Keratinocyte (primary cell): Measurements from ENCODE around the gene SLC23A2. TPM values are rescaled to one million over a fixed set of nuclear protein-coding genes. Genes with fewer than 3 reads are reported as not detected.

ENCODE experiments used
- DNase-seq: peaks from one replicate; pipeline ENCODE4 v3.0.0-alpha.2; 2011; ENCODE audit warnings: low read depth, missing footprints, low spot score
- FAIRE-seq: peaks from 2 replicates; lab custom pipeline; 2011; peaks lifted over from hg19 to GRCh38; lab: Jason Lieb, UNC
- H2AFZ ChIP-seq: 2 replicates; pipeline ENCODE4 v1.6.0; 2012; ENCODE audit warnings: low read length, control low read depth, inconsistent platforms; ENCODE audit not compliant: control insufficient read depth
- H3K27ac ChIP-seq: 2 replicates; pipeline ENCODE4 v1.5.1; 2011; ENCODE audit warnings: low read length; ENCODE audit not compliant: control insufficient read depth, insufficient read depth
- H3K27me3 ChIP-seq: 3 replicates; pipeline ENCODE4 v1.6.0; 2011; ENCODE audit warnings: low read length; ENCODE audit not compliant: control insufficient read depth, insufficient read depth; ENCODE audit errors: extremely low read depth
- H3K36me3 ChIP-seq, 2 experiments: 2 replicates in 1 of 2; 3 replicates in 1 of 2; pipeline ENCODE4 v1.5.1; 2011; ENCODE audit warnings: low read length in 2 of 2, mild to moderate bottlenecking in 1 of 2; ENCODE audit not compliant: control insufficient read depth in 2 of 2, insufficient read depth in 2 of 2; ENCODE audit errors: extremely low read depth in 1 of 2
- H3K4me1 ChIP-seq: 3 replicates; pipeline ENCODE4 v1.5.1; 2011; ENCODE audit warnings: low read length; ENCODE audit not compliant: control insufficient read depth, insufficient read depth; ENCODE audit errors: extremely low read depth
- H3K4me2 ChIP-seq: 3 replicates; pipeline ENCODE4 v1.6.0; 2011; ENCODE audit warnings: low read depth, low read length; ENCODE audit not compliant: control insufficient read depth, insufficient read depth; ENCODE audit errors: extremely low read depth
- H3K4me3 ChIP-seq, 3 experiments: fragments of 200-600 bp in 1 of 3; sonication (generic) in 1 of 3; 2 replicates in 2 of 3; 3 replicates in 1 of 3; pipeline ENCODE4 v1.5.1; 2011 to 2016; ENCODE audit warnings: low read length in 3 of 3, mild to moderate bottlenecking in 3 of 3, control low read depth in 2 of 3, inconsistent platforms in 1 of 3, low read depth in 1 of 3, mixed read lengths in 1 of 3, mixed run types in 1 of 3, moderate library complexity in 1 of 3; ENCODE audit not compliant: control insufficient read depth in 2 of 3, insufficient read depth in 2 of 3; ENCODE audit errors: extremely low read depth in 1 of 3
- H3K79me2 ChIP-seq: 2 replicates; pipeline ENCODE4 v1.6.0; 2012; ENCODE audit warnings: low read length; ENCODE audit not compliant: control insufficient read depth, insufficient read depth
- H3K9ac ChIP-seq: 3 replicates; pipeline ENCODE4 v1.6.0; 2011; ENCODE audit warnings: low read length; ENCODE audit not compliant: control insufficient read depth, insufficient read depth; ENCODE audit errors: extremely low read depth
- H3K9me1 ChIP-seq: 3 replicates; pipeline ENCODE4 v1.6.0; 2011; ENCODE audit warnings: low read length; ENCODE audit not compliant: control insufficient read depth, insufficient read depth; ENCODE audit errors: extremely low read depth
- H3K9me3 ChIP-seq: 2 replicates; pipeline ENCODE4 v1.5.1; 2012; ENCODE audit warnings: low read depth, low read length; ENCODE audit not compliant: control insufficient read depth
- H4K20me1 ChIP-seq: 3 replicates; pipeline ENCODE4 v1.6.0; 2011; ENCODE audit warnings: low read length; ENCODE audit not compliant: control insufficient read depth, insufficient read depth; ENCODE audit errors: extremely low read depth
- EZH2 ChIP-seq: IDR thresholded peaks from one replicate; pipeline ENCODE4 v1.6.1; 2012; ENCODE audit warnings: inconsistent platforms, mild to moderate bottlenecking, low read length, moderate library complexity
- dilution Hi-C: fragments of 300-500 bp; cut with MboI; formaldehyde crosslinking; loops from one replicate; pipeline ENCODE4 v1.7.0; 2020; ENCODE audit warnings: low sequenced_read_pairs; ENCODE audit not compliant: extremely low pct_ligation_motif_present
- polyA plus RNA-seq, 5 experiments: library from polyadenylated mRNA; depleted of rRNA in 3 of 5; stranded (reverse) in 3 of 5; stranded (forward) in 1 of 5; unstranded in 1 of 5; fragments of >200 nt; gene quantifications; 1 replicate in 1 of 5; 2 replicates in 3 of 5; 3 replicates in 1 of 5; pipeline versions ENCODE4 v1.2.1 to v1.2.3, GENCODE V29; 2011 to 2012; ENCODE audit warnings: missing spikeins in 2 of 5, low read depth in 1 of 5, low replicate concordance in 1 of 5
- TF ChIP-seq, protein P1 (sequence below), 3 experiments: IDR thresholded peaks in 1 of 3; conservative IDR thresholded peaks in 1 of 3; optimal IDR thresholded peaks in 1 of 3; 2 replicates in 2 of 3; 3 replicates in 1 of 3; pipeline versions ENCODE3 to v1.5.1; 2011; ENCODE audit warnings: low read length in 3 of 3, mild to moderate bottlenecking in 3 of 3, moderate library complexity in 2 of 3, control low read depth in 1 of 3, inconsistent platforms in 1 of 3; ENCODE audit not compliant: insufficient read depth in 2 of 3; ENCODE audit errors: extremely low read depth in 1 of 3

The SLC23A2 gene
- polyA plus RNA-seq, 1 donor (not counting 4 experiments of a cell fraction or from before 2014, with no cell fraction given), result 13.4 TPM

DNA sequence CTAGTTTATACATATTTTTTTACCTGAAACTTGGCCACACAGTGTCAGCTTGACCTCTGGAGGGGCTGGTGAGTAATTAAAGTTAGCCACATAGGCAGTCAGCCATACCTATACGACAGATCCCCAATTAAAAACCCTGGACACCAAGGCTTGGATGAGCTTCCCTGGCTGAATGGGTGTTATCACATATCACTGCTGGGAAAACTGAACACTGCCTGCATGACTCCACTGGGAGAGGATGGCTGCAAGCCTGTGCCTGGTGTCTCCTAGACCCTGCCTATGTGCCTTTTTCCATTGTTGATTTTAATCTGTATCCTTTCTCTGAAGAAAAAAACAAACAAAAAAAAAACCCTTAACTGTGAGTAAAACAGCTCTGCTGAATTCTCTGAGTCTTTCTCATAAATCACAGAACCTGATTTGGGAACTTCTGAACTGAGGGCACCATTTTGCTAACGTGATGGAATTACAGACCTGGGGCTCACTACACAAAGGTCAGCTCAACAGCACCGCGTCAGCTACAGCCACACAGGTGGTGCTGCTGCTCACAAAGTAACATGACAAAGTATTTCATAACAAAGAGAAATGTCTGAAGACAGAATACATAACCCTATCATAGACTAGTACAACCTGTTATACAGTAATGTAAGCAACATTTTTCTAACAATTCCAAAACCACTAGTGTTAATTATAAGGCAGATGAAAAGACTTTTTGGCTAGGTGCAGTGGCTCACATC is 97.0 kb downstream of the SLC23A2 start:
- Histone ChIP-seq H3K36me3 (peaks cover 3 to 8% of the 10 kb centered on the region in 2 experiments), H3K27me3 (no peaks in the 10 kb centered on the region), H4K20me1 (no peaks in the 10 kb centered on the region), H3K9me3 (no peaks in the 10 kb centered on the region), H3K9me1 (no peaks in the 10 kb centered on the region), H3K4me2 (no peak overlapping the region), H3K9ac (no peak overlapping the region), H3K27ac (no peak overlapping the region), H3K79me2 (no peaks in the 10 kb centered on the region), H3K4me1 (peaks cover 2% of the 10 kb centered on the region), H3K4me3 (no peak overlapping the region), H2AFZ (no peak overlapping the region)
- TF ChIP-seq EZH2, result no peak
- TF ChIP-seq, protein P1, sequence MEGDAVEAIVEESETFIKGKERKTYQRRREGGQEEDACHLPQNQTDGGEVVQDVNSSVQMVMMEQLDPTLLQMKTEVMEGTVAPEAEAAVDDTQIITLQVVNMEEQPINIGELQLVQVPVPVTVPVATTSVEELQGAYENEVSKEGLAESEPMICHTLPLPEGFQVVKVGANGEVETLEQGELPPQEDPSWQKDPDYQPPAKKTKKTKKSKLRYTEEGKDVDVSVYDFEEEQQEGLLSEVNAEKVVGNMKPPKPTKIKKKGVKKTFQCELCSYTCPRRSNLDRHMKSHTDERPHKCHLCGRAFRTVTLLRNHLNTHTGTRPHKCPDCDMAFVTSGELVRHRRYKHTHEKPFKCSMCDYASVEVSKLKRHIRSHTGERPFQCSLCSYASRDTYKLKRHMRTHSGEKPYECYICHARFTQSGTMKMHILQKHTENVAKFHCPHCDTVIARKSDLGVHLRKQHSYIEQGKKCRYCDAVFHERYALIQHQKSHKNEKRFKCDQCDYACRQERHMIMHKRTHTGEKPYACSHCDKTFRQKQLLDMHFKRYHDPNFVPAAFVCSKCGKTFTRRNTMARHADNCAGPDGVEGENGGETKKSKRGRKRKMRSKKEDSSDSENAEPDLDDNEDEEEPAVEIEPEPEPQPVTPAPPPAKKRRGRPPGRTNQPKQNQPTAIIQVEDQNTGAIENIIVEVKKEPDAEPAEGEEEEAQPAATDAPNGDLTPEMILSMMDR (optimal IDR thresholded peaks at IDR 0.05 in 1 of 3, IDR thresholded peaks at IDR 0.05 in 1 of 3, conservative IDR thresholded peaks at IDR 0.05 in 1 of 3; ENCODE audit: extremely low read depth in 1 of 3, insufficient read depth in 2 of 3, low read length in 3 of 3), result no peak
- dilution Hi-C loops, result no loop called here
- DNase-seq (no peak), FAIRE-seq (no peak)

DNA sequence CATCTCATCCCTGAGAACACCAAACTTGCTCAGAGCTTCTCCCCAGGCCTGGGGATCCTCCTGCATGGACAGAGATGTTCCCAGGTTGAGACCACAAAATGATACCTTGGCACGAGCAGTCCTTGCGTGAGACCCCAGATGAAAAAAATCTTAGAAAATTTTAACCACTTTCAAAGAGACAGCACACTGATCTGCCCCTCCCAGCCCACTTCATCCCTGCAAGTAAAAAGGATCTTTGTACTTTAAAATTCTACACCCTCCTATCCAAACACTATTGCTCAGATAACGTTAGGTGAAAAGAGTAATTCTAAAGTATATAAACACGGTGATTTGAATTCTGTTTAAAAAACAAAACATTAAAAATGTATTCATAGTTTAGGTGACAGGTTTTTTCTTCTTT is 98.5 kb downstream of the SLC23A2 start:
- Histone ChIP-seq H3K4me1 (peaks cover 16% of the 10 kb centered on the region), H4K20me1 (no peaks in the 10 kb centered on the region), H3K9me1 (peaks cover 3% of the 10 kb centered on the region), H3K4me3 (no peak overlapping the region), H3K27me3 (no peaks in the 10 kb centered on the region), H3K9ac (no peak overlapping the region), H3K36me3 (peaks cover 4 to 8% of the 10 kb centered on the region in 2 experiments), H3K79me2 (no peaks in the 10 kb centered on the region), H3K27ac (no peak overlapping the region), H3K4me2 (no peak overlapping the region), H3K9me3 (no peaks in the 10 kb centered on the region), H2AFZ (no peak overlapping the region)
- dilution Hi-C loops, result no loop called here
- no peak for TF ChIP-seq EZH2
- TF ChIP-seq, protein P1 (optimal IDR thresholded peaks at IDR 0.05 in 1 of 3, IDR thresholded peaks at IDR 0.05 in 1 of 3, conservative IDR thresholded peaks at IDR 0.05 in 1 of 3; ENCODE audit: extremely low read depth in 1 of 3, insufficient read depth in 2 of 3, low read length in 3 of 3), result no peak
- FAIRE-seq (no peak), DNase-seq (no peak)
